Measurements from ENCODE around the gene JCAD. TPM values are rescaled to one million over a fixed set of nuclear protein-coding genes. Genes with fewer than 3 reads are reported as not detected.

JCAD gene
- total and polyA plus RNA-seq, 7 experiments from 2014 or later: 0.44 to 0.56 TPM; not detected in 5

DNA sequence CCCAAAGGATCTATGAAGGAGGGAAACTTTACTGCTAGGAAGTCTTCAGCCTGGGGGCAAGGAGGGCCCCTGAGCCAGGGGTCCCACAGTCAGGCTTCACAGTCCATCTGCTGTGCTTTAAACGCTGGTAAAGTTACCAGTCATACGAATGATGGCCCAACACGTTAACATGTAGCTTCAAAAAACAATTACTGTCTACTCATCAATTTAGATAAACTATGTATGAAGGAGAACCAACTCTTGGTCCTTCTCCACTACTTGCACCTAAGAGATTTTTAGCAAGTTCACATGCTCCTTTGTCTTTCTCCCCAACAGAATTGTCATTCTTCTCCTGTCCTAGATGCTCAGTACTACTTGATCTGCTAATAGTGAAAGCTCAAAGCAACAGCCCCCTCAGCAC is 16.6 kb downstream of the JCAD start:
- ChIA-PET CTCF (interaction anchor here (1.7 kb wide), 1 partner anchor 15 kb away, joined by 3 read pairs; no protein-coding TSS in a partner anchor), POLR2A (no interaction called here)
- peaks cover 52 to 89% (median 69%) of the 10 kb centered on the region in 5 donors for H3K27me3 Mint-ChIP-seq
- no peaks in the 10 kb centered on the region for H3K4me1 ChIP-seq (ENCODE audit: control insufficient read depth in 2 of 2, insufficient read depth in 2 of 2, low read length in 2 of 2)
- H3K36me3 Mint-ChIP-seq: no peaks in the 10 kb centered on the region
- no peak overlapping the region for H3K27ac Mint-ChIP-seq
- H3K27ac ChIP-seq (ENCODE audit: low read depth, low read length): no peak overlapping the region
- no peaks in the 10 kb centered on the region for H3K9me3 ChIP-seq (ENCODE audit: control insufficient read depth in 2 of 3, low read length in 3 of 3)
- no peaks in the 10 kb centered on the region for H3K36me3 ChIP-seq (ENCODE audit: control insufficient read depth in 2 of 3, insufficient read depth in 3 of 3, low read length in 3 of 3)
- peaks cover 2 to 15% (median 12%) of the 10 kb centered on the region in 7 donors for H3K4me1 Mint-ChIP-seq
- DNase-seq (no peak), ATAC-seq (no peak)
- H3K9me3 Mint-ChIP-seq: no peaks in the 10 kb centered on the region
- no peak overlapping the region for H3K4me3 ChIP-seq (ENCODE audit: low read length)
- H3K4me3 Mint-ChIP-seq: no peak overlapping the region
- intact Hi-C loops (cut with micrococcal nuclease): no loop called here
- H3K27me3 ChIP-seq (ENCODE audit: control insufficient read depth in 2 of 2, insufficient read depth in 2 of 2, low read length in 2 of 2): peaks cover 0 to 3% of the 10 kb centered on the region in 2 donors

DNA sequence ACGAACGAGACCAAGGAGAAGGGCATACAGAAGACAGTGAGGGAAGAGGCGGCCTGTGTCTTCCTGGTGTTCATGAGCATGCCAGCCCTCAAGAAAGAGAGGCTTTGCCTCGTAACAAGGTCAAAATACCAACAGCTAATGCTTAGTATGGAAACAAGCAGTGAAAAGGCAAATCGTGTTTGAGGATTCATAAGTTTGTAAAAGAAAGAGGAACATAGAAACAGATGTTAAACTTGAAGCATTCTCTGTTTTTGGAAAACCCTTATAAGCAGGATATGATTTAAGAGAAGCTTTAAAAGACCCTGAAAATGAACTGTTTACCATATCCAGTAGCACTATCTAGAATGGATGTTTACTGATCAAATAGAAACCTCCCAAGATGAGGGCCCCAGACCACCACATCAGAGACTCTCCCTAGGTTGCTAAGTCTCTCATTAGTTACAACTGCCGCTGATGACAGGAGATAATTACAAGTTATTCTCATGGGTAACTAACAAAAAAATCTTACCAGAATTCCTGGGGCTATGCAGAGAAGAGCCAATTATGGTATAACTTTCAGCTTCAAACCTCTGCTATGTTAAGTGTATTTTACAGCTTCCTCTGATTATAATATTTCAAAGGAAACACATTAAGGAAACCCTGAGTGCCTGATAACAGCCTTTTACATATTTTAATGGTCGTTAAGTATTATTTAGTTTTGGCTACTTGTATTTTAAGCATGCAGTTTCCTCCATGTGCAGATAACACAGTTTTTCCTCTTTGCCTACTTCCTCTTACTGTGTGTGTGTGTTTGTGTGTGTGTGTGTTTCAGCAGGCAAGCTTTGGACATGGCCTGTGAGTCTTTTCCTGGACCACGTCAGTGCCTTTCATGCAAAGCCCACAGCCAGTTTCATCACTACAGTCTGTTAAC is 17.9 kb downstream of the JCAD start:
- Mint-ChIP-seq H3K4me3 (no peak overlapping the region), H3K9me3 (no peaks in the 10 kb centered on the region), H3K36me3 (no peaks in the 10 kb centered on the region), H3K4me1 (peaks cover 0 to 18% (median 10%) of the 10 kb centered on the region in 7 donors), H3K27ac (no peak overlapping the region), H3K27me3 (peaks cover 60 to 90% (median 78%) of the 10 kb centered on the region in 5 donors)
- DNase-seq: no peak
- intact Hi-C loops (cut with micrococcal nuclease): no loop called here
- Histone ChIP-seq H3K36me3 (ENCODE audit: control insufficient read depth in 2 of 3, insufficient read depth in 3 of 3, low read length in 3 of 3) (no peaks in the 10 kb centered on the region), H3K9me3 (ENCODE audit: control insufficient read depth in 2 of 3, low read length in 3 of 3) (no peaks in the 10 kb centered on the region), H3K27ac (ENCODE audit: low read depth, low read length) (no peak overlapping the region), H3K4me3 (ENCODE audit: low read length) (no peak overlapping the region), H3K4me1 (ENCODE audit: control insufficient read depth in 2 of 2, insufficient read depth in 2 of 2, low read length in 2 of 2) (no peaks in the 10 kb centered on the region), H3K27me3 (ENCODE audit: control insufficient read depth in 2 of 2, insufficient read depth in 2 of 2, low read length in 2 of 2) (peaks cover 0 to 3% of the 10 kb centered on the region in 2 donors)
- ChIA-PET POLR2A (interaction anchor here (0.9 kb wide), 1 partner anchor 14 kb away, joined by 3 read pairs; no protein-coding TSS in a partner anchor), CTCF (interaction anchor here (1.7 kb wide), 1 partner anchor 14 kb away, joined by 3 read pairs; no protein-coding TSS in a partner anchor)
- no peak for ATAC-seq

DNA sequence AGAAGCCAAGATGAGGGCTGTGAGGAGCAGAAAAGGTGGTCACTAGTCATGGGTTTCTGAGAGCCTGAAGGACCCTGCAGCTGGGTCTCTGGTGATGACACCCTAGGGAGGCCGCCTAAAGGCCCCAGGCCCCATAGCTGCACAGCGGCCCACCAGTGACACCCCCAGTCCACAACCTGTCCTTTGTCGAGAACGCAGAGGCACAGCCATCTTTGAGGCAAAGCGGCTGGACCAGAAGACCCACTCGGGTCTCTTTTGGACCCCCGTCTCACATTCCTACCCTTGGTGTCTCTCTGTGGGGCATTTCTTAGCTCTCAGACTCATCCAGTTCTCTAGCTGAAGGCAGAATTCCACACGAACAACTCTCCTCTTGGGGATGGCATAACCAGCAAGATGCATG is 18.8 kb downstream of the JCAD start:
- POLR2A ChIA-PET: no interaction called here
- H3K27ac Mint-ChIP-seq: no peak overlapping the region
- intact Hi-C loops (cut with micrococcal nuclease): no loop called here
- ATAC-seq (no peak), DNase-seq (no peak)
- Histone ChIP-seq H3K36me3 (ENCODE audit: control insufficient read depth in 2 of 3, insufficient read depth in 3 of 3, low read length in 3 of 3) (no peaks in the 10 kb centered on the region), H3K9me3 (ENCODE audit: control insufficient read depth in 2 of 3, low read length in 3 of 3) (no peaks in the 10 kb centered on the region), H3K27me3 (ENCODE audit: control insufficient read depth in 2 of 2, insufficient read depth in 2 of 2, low read length in 2 of 2) (peaks cover 0 to 3% of the 10 kb centered on the region in 2 donors), H3K4me3 (ENCODE audit: low read length) (no peak overlapping the region), H3K4me1 (ENCODE audit: control insufficient read depth in 2 of 2, insufficient read depth in 2 of 2, low read length in 2 of 2) (no peaks in the 10 kb centered on the region), H3K27ac (ENCODE audit: low read depth, low read length) (no peak overlapping the region)
- H3K9me3 Mint-ChIP-seq: no peaks in the 10 kb centered on the region
- H3K36me3 Mint-ChIP-seq: no peaks in the 10 kb centered on the region
- CTCF ChIA-PET: no interaction called here
- peaks cover 0 to 18% (median 10%) of the 10 kb centered on the region in 7 donors for H3K4me1 Mint-ChIP-seq
- H3K4me3 Mint-ChIP-seq: no peak overlapping the region
- H3K27me3 Mint-ChIP-seq: peaks cover 53 to 90% (median 74%) of the 10 kb centered on the region in 5 donors

DNA sequence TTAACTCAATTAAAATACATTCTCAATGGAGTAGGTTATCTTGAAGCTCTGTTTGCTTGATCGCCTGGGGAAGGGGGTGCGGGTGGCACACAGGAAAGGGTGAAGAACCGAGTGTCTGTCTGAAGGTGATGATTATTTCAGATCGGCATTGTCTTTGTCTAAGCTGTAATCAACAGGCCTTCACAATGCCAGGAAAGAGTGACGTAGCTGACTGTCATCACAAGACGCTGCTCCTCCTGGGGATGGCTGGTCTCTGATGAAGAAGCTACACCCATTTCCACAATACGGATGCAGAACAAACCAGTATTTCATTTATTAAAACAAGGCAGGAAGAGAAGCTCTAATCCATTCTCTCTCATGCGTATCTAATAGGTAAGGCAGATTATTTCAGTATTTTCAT is 19.4 kb downstream of the JCAD start:
- Histone ChIP-seq H3K4me3 (ENCODE audit: low read length) (no peak overlapping the region), H3K9me3 (ENCODE audit: control insufficient read depth in 2 of 3, low read length in 3 of 3) (no peaks in the 10 kb centered on the region), H3K4me1 (ENCODE audit: control insufficient read depth in 2 of 2, insufficient read depth in 2 of 2, low read length in 2 of 2) (no peaks in the 10 kb centered on the region), H3K36me3 (ENCODE audit: control insufficient read depth in 2 of 3, insufficient read depth in 3 of 3, low read length in 3 of 3) (no peaks in the 10 kb centered on the region), H3K27me3 (ENCODE audit: control insufficient read depth in 2 of 2, insufficient read depth in 2 of 2, low read length in 2 of 2) (peaks cover 0 to 3% of the 10 kb centered on the region in 2 donors), H3K27ac (ENCODE audit: low read depth, low read length) (no peak overlapping the region)
- no peak for ATAC-seq
- Mint-ChIP-seq H3K4me1 (peaks cover 0 to 18% (median 11%) of the 10 kb centered on the region in 7 donors), H3K4me3 (no peak overlapping the region), H3K27me3 (peaks cover 49 to 90% (median 74%) of the 10 kb centered on the region in 5 donors), H3K36me3 (no peaks in the 10 kb centered on the region), H3K27ac (no peak overlapping the region), H3K9me3 (no peaks in the 10 kb centered on the region)
- ChIA-PET POLR2A (interaction anchor here (0.7 kb wide), 1 partner anchor 11 kb away, joined by 3 read pairs; no protein-coding TSS in a partner anchor), CTCF (no interaction called here)
- DNase-seq: no peak
- intact Hi-C loops (cut with micrococcal nuclease): no loop called here

DNA sequence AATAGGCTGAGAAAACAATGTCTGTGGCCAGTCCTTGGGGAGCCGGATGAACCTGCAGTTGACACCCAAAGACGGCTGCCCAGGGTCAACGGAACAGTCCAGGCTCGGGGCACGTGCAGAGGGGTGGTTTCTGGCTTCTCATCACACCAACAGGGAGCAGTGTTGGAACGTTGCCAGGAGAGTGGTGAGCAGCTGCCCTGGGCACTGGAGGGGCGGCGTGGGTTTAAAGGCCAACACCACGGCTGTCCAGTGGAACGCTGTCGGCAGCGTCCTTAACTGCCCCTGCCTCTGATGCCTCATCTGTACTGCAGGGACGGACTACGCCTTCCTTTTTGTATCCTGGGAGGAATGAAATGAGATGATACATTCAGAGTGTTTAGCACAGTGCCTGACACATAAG is 19.8 kb downstream of the JCAD start:
- no peaks in the 10 kb centered on the region for H3K36me3 ChIP-seq (ENCODE audit: control insufficient read depth in 2 of 3, insufficient read depth in 3 of 3, low read length in 3 of 3)
- H3K9me3 ChIP-seq (ENCODE audit: control insufficient read depth in 2 of 3, low read length in 3 of 3): no peaks in the 10 kb centered on the region
- Mint-ChIP-seq H3K27ac (no peak overlapping the region), H3K9me3 (no peaks in the 10 kb centered on the region), H3K4me3 (no peak overlapping the region), H3K27me3 (peaks cover 49 to 90% (median 74%) of the 10 kb centered on the region in 5 donors), H3K4me1 (peaks cover 0 to 18% (median 13%) of the 10 kb centered on the region in 7 donors), H3K36me3 (no peaks in the 10 kb centered on the region)
- DNase-seq (no peak), ATAC-seq (no peak)
- POLR2A ChIA-PET: interaction anchor here (0.7 kb wide), 1 partner anchor 11 kb away, joined by 3 read pairs; no protein-coding TSS in a partner anchor
- intact Hi-C loops (cut with micrococcal nuclease): no loop called here
- H3K4me3 ChIP-seq (ENCODE audit: low read length): no peak overlapping the region
- peaks cover 0 to 3% of the 10 kb centered on the region in 2 donors for H3K27me3 ChIP-seq (ENCODE audit: control insufficient read depth in 2 of 2, insufficient read depth in 2 of 2, low read length in 2 of 2)
- no peak overlapping the region for H3K27ac ChIP-seq (ENCODE audit: low read depth, low read length)
- H3K4me1 ChIP-seq (ENCODE audit: control insufficient read depth in 2 of 2, insufficient read depth in 2 of 2, low read length in 2 of 2): no peaks in the 10 kb centered on the region
- CTCF ChIA-PET: no interaction called here

DNA sequence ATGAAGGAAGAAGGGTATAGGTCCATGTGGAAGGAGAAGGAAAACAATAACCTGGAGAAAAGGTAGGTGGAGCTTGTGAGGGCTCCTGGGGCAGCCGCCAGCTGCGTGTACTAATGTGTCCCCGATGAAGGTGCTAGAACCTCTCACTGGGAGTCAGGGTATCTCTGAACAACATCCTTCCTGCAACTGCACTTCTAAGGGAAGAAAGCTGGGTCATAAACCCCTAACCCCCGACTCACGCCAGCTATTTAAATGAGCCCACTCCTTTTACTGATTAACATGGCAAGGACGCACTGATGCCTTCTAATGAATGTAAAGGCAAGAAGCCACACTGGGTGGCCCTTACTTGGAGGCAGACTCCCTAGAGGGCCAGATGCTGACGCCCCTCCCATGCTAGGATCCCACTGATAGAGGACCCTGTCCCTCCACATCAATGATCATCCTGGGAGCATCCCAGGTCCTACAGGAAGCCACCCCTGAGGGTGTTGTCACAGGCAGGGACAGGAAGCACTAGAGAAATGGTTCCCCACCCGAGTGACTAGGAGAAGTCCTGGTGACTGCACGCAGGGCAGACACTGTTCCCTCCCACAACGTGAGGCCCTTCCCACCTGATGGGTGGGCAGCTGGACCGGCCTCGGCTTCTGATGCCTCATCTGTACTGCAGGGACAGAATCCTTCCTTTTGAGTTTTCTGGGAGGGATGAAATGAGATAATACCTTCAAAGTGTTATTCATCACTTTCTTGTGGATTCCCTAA is 20.4 kb downstream of the JCAD start:
- peaks cover 0 to 4% of the 10 kb centered on the region in 2 donors for H3K4me1 ChIP-seq (ENCODE audit: control insufficient read depth in 2 of 2, insufficient read depth in 2 of 2, low read length in 2 of 2)
- no peak overlapping the region for H3K4me3 ChIP-seq (ENCODE audit: low read length)
- DNase-seq: no peak
- ChIA-PET POLR2A (no interaction called here), CTCF (no interaction called here)
- H3K36me3 Mint-ChIP-seq: no peaks in the 10 kb centered on the region
- peaks cover 48 to 87% (median 79%) of the 10 kb centered on the region in 5 donors for H3K27me3 Mint-ChIP-seq
- peaks cover 0 to 3% of the 10 kb centered on the region in 2 donors for H3K27me3 ChIP-seq (ENCODE audit: control insufficient read depth in 2 of 2, insufficient read depth in 2 of 2, low read length in 2 of 2)
- no peaks in the 10 kb centered on the region for H3K9me3 Mint-ChIP-seq
- ATAC-seq: no peak
- intact Hi-C loops (cut with micrococcal nuclease): no loop called here
- peaks cover 0 to 18% (median 17%) of the 10 kb centered on the region in 7 donors for H3K4me1 Mint-ChIP-seq
- no peak overlapping the region for H3K27ac ChIP-seq (ENCODE audit: low read depth, low read length)
- no peak overlapping the region for H3K4me3 Mint-ChIP-seq
- H3K36me3 ChIP-seq (ENCODE audit: control insufficient read depth in 2 of 3, insufficient read depth in 3 of 3, low read length in 3 of 3): no peaks in the 10 kb centered on the region
- no peaks in the 10 kb centered on the region for H3K9me3 ChIP-seq (ENCODE audit: control insufficient read depth in 2 of 3, low read length in 3 of 3)
- H3K27ac Mint-ChIP-seq: no peak overlapping the region
